ENCODE results near the gene BTG2. TPM values are rescaled to one million over a fixed set of nuclear protein-coding genes. Genes with fewer than 3 reads are reported as not detected.

The BTG2 gene
- total RNA-seq, 1 experiment from 2014 or later = 19.4 TPM

- Mint-ChIP-seq H3K9me3 (no peaks in the 10 kb centered on the region), H3K27me3 (ENCODE audit: low read depth) (peaks cover 31% of the 10 kb centered on the region), H3K27ac (no peak overlapping the region), H3K4me3 (no peak overlapping the region), H3K36me3 (no peaks in the 10 kb centered on the region), H3K4me1 (peaks cover 8% of the 10 kb centered on the region)
- ChIA-PET CTCF (interaction anchor here (1.2 to 11.3 kb wide), 7 partner anchors 48 to 221 kb away, joined by 3 to 369 read pairs (median 6); no protein-coding TSS in a partner anchor), POLR2A (no interaction called here)
- TF ChIP-seq SP1 (CRISPR knock-in tag; conservative IDR thresholded peaks at IDR 0.05) (no peak), USF1 (CRISPR knock-in tag; IDR thresholded peaks at IDR 0.05) (no peak), NFATC4 (CRISPR knock-in tag; IDR thresholded peaks at IDR 0.05) (no peak), ESRRA (CRISPR knock-in tag; IDR thresholded peaks at IDR 0.05; ENCODE audit: borderline replicate concordance) (no peak), ZNF532 (CRISPR knock-in tag; IDR thresholded peaks at IDR 0.05; ENCODE audit: borderline replicate concordance) (no peak), PREB (CRISPR knock-in tag; IDR thresholded peaks at IDR 0.05; ENCODE audit: borderline replicate concordance) (no peak), IRF2 (CRISPR knock-in tag; IDR thresholded peaks at IDR 0.05; ENCODE audit: borderline replicate concordance, low read depth) (no peak), ZSCAN18 (CRISPR knock-in tag; IDR thresholded peaks at IDR 0.05) (no peak), CTCF (IDR thresholded peaks at IDR 0.05) (no peak), ZNF138 (CRISPR knock-in tag; conservative IDR thresholded peaks at IDR 0.05) (no peak), CREB1 (CRISPR knock-in tag; IDR thresholded peaks at IDR 0.05) (no peak), SMAD3 (CRISPR knock-in tag; IDR thresholded peaks at IDR 0.05; ENCODE audit: borderline replicate concordance) (no peak), ATF2 (CRISPR knock-in tag; IDR thresholded peaks at IDR 0.05; ENCODE audit: borderline replicate concordance, low read depth) (no peak), ETV6 (CRISPR knock-in tag; IDR thresholded peaks at IDR 0.05) (no peak), HMGA2 (CRISPR knock-in tag; IDR thresholded peaks at IDR 0.05) (no peak), TEAD1 (CRISPR knock-in tag; IDR thresholded peaks at IDR 0.05) (no peak), NR3C1 (CRISPR knock-in tag; conservative IDR thresholded peaks at IDR 0.05; ENCODE audit: low read depth) (no peak)
- TF ChIP-seq, protein P1, sequence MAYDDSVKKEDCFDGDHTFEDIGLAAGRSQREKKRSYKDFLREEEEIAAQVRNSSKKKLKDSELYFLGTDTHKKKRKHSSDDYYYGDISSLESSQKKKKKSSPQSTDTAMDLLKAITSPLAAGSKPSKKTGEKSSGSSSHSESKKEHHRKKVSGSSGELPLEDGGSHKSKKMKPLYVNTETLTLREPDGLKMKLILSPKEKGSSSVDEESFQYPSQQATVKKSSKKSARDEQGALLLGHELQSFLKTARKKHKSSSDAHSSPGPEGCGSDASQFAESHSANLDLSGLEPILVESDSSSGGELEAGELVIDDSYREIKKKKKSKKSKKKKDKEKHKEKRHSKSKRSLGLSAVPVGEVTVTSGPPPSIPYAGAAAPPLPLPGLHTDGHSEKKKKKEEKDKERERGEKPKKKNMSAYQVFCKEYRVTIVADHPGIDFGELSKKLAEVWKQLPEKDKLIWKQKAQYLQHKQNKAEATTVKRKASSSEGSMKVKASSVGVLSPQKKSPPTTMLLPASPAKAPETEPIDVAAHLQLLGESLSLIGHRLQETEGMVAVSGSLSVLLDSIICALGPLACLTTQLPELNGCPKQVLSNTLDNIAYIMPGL (CRISPR knock-in tag; IDR thresholded peaks at IDR 0.05) = no peak
- TF ChIP-seq, protein P2, sequence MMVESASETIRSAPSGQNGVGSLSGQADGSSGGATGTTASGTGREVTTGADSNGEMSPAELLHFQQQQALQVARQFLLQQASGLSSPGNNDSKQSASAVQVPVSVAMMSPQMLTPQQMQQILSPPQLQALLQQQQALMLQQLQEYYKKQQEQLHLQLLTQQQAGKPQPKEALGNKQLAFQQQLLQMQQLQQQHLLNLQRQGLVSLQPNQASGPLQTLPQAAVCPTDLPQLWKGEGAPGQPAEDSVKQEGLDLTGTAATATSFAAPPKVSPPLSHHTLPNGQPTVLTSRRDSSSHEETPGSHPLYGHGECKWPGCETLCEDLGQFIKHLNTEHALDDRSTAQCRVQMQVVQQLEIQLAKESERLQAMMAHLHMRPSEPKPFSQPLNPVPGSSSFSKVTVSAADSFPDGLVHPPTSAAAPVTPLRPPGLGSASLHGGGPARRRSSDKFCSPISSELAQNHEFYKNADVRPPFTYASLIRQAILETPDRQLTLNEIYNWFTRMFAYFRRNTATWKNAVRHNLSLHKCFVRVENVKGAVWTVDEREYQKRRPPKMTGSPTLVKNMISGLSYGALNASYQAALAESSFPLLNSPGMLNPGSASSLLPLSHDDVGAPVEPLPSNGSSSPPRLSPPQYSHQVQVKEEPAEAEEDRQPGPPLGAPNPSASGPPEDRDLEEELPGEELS (CRISPR knock-in tag; IDR thresholded peaks at IDR 0.05) = no peak
- DNase-seq (ENCODE audit: low spot score) = no peak
- ATAC-seq = no peak
These were observed 41.2 kb upstream of the BTG2 start for GRCh38 chr1:203264052-203264501.

All from WTC11 (cell line).